HG03558 (cell line): Measurements from ENCODE around the gene RPS6KA2.

Experiments used
- ATAC-seq: cut with Tn5 transposase; IDR thresholded peaks from one replicate; pipeline ENCODE4 v1.9.1; 2021; ENCODE audit warnings: moderate number of reproducible peaks; ENCODE audit not compliant: unreplicated experiment; ENCODE audit errors: extremely low read depth

RPS6KA2 gene

DNA sequence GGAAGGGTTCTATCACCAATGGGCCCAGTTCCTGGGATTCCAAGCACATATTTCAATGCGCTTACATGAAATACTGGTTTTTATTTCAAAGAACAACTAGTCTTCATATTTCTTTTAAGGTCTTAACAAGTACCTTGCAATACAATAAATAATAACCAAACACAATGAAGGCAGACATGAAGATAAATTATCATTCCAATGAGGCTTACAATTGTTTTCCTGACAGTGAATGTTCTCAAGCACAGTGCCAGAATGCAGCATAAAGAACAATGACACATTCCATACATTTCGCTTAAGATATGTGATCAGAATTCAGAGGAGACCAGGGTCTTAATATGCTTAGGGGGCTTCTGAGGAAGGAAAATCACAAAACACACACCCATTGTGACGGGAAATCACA is 66.8 kb downstream of the RPS6KA2 start:
- ATAC-seq = no peak

DNA sequence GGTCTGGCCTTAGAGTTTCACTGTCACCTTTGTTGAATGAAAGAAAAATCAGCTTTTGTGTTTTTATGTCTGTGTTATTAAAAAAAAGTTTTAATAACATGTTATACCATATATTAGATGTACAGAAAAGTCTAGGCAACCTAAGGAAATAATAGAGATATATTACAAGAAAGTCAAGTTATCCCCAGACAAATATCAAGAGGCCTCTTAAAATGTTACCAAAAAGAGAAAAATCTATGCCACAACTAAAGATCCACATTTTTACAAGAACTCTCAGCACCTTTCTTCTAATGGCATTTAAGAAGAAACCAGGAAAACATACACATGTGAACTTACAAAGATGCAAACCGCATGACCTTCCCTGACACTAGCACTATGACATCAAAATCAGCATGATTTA is 67.4 kb downstream of the RPS6KA2 start:
- ATAC-seq = no peak

DNA sequence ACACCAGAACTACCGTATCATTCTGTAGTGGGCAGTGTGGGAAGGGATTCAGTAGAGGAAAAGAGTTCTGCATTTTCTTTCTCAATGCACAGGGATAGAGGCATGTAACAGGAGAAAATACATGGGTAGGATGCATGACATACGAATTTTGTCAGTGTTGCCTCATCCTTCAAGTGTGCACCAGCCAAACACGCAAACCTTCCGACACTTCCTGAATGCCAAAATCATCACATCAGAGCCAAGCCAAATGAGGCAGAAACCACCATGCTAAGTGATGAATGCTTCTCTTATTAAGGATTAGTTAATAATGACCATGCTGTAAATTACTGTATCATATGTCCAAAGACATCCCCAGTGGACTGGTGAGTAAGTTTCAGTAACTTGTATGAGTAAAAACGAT is 67.8 kb downstream of the RPS6KA2 start:
- no peak for ATAC-seq

DNA sequence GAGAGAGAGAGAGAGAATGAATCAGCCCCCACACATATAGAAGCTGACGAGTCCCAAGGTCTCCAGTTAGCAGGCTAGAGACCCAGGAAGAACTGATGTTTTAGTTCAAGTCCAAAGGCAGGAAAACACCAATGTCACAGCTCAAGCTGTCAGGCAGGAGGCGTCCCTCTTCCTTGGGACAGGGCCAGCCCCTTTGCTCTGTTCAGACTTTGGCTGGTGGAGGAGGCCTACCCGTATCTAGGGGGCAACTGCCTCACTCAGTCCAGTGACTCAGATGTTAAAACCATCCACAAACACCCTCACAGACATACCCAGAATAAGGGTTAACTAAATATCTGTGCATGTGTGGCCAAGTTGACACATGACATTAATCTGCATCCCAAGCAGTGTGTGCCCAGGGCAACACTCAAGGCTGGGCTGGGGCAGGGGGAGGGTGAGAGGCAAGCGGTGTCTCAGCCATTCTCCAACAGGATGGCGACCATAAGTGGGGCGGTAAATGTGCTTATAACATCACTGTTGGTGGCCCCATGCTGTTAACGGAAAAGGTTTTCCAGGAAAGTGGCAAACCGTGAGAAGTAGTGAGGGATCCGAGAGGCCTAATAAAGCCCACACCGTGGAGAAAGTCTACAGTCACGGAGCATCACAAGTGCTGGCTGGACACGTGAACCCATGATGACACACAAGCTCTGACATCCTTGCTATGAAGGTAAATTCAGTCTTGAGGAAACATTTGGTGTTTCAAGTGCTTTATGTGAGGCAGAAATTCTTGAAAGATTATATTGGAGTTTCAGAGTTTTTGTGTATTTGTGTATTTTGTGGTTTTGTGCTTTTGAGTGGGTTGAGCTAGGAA is 68.7 kb downstream of the RPS6KA2 start:
- ATAC-seq = no peak

- no peak for ATAC-seq
These were observed 70.2 kb downstream of the RPS6KA2 start for GRCh38 chr6:166556863-166557322.

DNA sequence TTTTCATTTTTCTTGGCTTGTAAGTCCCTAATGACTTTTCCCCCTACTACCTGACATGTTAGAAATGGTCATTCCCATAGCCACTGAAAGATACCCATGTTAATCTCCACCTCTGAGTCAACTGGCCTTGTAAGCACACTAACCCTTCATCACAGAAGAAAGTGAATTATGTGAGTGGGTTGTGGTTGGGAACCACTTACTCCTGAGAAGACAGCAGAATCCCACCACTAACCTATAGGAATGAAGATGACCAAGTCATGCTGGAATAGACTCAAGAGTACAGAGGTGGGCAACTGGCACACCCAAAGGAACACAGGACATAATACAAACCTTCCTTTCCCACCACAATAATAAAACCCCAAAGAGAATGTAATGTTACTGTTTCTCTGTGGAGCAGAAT is 70.7 kb downstream of the RPS6KA2 start:
- no peak for ATAC-seq

DNA sequence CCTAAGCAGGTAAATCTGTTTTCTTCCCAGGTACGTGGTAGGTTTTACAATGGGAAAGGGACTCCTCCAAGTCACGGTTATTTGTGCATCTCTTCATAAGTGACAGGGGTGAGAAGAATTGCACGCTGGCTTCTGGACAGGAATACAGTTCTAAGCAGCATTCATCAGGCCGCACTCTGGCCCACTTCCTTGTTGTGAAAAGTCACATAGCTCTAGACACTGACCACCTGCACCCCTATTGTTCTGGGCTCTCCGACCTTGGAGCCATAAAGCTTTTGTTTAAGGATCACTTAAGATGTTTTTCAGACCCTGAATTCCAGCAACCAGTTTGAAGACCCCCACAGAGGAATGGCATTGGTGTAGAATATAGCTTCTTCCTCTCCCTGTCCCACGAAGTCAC is 72.0 kb downstream of the RPS6KA2 start:
- ATAC-seq = no peak

GRCh38 chr6:166554316-166554715 is 72.7 kb downstream of the RPS6KA2 start:
- ATAC-seq = no peak

GRCh38 chr6:166553563-166554271 is 73.3 kb downstream of the RPS6KA2 start:
- no peak for ATAC-seq

GRCh38 chr6:166552600-166552999 is 74.5 kb downstream of the RPS6KA2 start:
- no peak for ATAC-seq

DNA sequence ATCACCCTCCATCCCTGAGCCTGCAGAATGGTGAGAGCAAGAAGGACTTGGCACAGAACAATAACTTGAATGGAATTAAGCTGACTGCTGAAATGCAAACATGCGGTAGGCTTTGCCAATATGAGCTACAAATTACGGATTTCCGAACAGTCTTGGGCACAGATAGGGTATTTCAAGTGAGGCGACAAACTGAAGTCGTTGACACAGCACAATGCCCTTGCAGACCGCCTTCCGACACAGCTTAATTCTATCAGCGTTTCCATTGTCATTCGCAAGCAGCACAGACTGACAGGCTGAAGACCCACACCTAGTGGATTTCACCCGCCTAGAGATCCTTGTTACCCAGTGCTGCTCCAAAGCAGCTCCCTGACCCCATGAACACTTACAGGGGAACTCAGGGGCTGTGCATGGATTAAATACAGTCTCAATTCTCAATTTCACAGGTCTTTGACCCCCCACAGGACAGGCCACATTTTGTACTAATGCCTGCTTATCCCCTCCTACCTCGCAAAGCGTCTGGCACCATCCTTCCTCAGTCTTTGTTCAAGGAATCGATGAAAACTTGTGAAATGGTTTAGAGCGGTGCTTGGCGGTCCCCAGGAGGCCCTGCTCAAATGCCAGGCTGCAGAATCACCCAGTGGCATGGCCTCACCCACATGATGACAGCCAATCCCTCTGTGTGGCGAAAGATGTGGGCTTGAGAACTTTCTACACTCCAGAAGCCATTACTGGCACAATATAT is 75.1 kb downstream of the RPS6KA2 start:
- no peak for ATAC-seq

DNA sequence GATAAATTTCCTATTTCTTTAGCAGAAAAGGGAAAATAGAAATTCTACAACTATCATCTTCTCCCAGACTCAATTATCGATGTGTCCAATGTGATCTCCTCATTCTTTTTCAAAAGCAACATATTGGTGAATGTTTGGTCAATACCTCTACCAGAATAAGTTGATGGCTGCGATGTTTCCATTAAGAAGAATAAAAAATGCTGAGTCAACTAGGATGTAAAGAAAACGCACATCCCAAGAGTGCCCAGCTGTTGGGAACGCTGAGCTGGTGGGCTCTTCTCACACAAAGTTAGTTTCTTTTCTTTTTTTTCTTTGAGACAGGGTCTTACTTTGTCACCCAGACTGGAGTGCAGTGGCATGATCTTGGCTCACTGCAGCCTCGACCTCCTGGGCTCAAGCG is 80.4 kb downstream of the RPS6KA2 start:
- ATAC-seq = no peak

DNA sequence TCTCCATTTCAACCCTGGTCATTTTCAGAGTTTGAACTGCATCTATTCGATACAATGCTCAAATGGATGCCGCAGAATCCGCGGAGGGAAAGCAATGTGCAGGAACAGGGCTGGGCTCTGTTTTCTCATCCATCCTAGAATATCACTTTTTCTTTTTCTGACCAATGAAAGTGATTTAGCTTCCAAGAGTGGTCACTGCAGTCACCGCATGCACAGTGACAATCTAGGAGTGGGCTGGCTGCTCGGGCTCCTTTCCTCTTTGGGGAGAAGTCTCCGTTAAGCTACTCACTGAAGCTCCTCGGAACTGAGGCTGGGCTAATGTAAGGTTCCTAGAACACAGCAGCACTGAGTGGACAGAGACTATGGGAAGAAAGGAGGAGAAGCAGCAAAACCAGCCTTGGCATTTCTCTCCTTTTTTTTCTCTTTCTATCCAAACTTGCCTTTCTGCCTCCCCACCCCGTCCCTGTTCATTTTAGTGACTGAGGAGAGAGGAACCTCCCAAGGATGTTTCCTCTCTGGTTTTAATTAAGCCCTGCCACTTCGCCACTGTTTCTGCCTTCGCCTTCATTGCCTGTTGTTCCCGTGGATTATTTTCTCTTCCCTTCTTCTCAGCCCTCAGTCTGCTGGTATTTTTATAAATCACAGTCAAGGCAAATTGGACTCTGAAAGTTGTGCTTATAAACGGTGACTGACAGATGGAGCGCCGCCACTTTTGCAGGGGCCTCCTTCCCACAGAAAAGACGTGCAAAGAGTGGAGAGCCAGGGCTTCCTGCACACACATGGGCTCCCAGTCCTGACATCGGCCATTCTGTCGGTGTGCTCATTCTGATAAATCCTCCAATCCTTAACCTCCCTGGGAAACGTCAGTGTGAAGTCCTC is 81.7 kb downstream of the RPS6KA2 start:
- ATAC-seq = no peak

DNA sequence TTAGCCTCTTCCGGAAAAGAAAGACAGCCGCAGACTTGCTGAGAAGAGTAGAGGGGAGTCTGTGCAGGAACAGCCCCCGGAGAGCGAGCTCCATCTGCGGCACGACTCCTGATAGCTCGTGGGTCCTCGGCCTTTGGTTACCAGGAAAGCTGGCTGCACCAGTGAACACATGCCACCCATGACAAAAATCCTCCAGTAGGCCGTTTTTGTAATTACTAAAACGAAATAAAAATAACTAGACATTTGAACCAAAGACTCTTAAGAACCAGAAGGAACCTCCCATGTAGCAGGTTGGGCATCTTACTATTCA is 82.8 kb downstream of the RPS6KA2 start:
- ATAC-seq = no peak

DNA sequence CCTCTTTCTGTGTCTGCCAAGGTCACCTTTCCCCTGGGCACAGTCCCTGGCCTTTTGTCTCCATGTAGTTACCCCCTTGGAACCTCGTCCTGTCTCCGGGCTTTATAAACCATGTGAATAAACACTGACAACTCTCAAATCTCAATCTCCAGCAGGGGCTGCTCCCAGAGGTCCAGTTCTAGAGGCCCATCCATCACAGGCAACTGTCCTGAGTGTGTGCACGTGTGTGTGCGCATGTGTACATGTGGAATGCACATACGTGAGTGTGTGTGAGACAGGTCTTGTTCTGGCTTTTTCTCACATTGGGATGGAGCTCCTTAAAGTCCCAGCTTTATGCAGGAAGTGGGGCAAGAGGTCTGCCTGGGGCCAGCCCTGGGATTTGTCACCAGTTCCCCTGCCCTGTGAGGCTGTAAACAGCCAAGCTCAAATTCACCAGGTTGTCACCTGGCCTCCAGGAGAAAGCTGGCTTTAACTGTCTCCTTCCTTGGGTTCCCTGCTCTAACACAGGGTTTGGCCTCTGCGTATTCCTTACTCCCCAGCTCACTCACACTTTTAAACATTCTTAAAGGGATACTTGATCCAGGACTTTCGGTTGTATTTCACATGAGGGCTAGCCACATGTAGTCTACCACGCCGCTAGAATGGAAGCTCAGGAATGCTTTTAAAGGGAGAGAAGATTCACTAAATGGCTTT is 83.3 kb downstream of the RPS6KA2 start:
- no peak for ATAC-seq

DNA sequence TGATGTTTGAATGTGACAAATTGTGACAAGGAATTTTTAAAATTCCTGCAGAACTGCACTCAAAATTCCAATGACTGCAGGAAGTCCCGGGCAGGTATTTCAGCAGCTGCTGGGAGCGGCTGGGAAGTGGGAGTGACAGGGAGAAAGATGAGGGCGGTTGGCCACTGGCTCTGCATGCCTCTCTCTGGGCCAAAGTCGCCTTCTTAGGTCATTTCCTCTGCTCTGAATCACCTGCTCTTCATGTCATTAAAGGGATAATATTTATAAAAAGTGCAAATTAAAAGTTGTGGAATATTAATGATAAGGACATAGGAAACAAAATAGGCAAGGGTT is 84.5 kb downstream of the RPS6KA2 start:
- ATAC-seq = no peak

- no peak for ATAC-seq
These were observed 85.0 kb downstream of the RPS6KA2 start for GRCh38 chr6:166541876-166542579.

- ATAC-seq = peak; percentile 18
These were observed 85.7 kb downstream of the RPS6KA2 start for GRCh38 chr6:166541366-166541765.
